ENCODE results near the gene NAGK. TPM values are rescaled to one million over a fixed set of nuclear protein-coding genes. Genes with fewer than 3 reads are reported as not detected.
A peak's percentile ranks its signal among the peaks of the same experiment; 100 is the strongest.
"Not testable (repeated sequence)": the region's sequence is repeated elsewhere in the genome, so short reads cannot be mapped to it uniquely, and the experiment has no call there.

Gene NAGK
- total RNA-seq = 115 and 127 TPM in 2 replicates
- long read RNA-seq, transcript NAGK-229 (10 exons, 1,801 nt) = major isoform, 13 of 22 reads
- long read RNA-seq, partial matches to known transcripts = 4 of 22 reads
- long read RNA-seq, other reads (novel, unspliced or antisense) = 5 of 22 reads

GRCh38 chr2:71068218-71069035, at the start of gene NAGK:
Gene NAGK (plus strand): TSS chr2:71068648. CDS start chr2:71068684, 36 bp downstream.
- peak; percentile 94 for DNase-seq (ENCODE audit: low spot score, unreplicated experiment)
- peak within 1 kb of the TSS; percentile 91 for H3K4me3 Mint-ChIP-seq (ENCODE audit: low read depth)
- peaks cover 6% of the 10 kb centered on the region for H3K36me3 Mint-ChIP-seq (ENCODE audit: insufficient read depth)
- no peak for TF ChIP-seq CTCF (IDR thresholded peaks at IDR 0.05; ENCODE audit: unreplicated experiment)
- H3K27me3 Mint-ChIP-seq = peaks cover 3% of the 10 kb centered on the region
- peaks cover 16% of the 10 kb centered on the region for H3K4me1 Mint-ChIP-seq (ENCODE audit: low read depth)
- H3K9me3 Mint-ChIP-seq (ENCODE audit: low read depth) = no peaks in the 10 kb centered on the region
- H3K27ac Mint-ChIP-seq = peak within 1 kb of the TSS; percentile 98

- peaks cover 21% of the 10 kb centered on the region for H3K4me1 Mint-ChIP-seq (ENCODE audit: low read depth)
- DNase-seq (ENCODE audit: low spot score, unreplicated experiment); H3K9me3 Mint-ChIP-seq (ENCODE audit: low read depth); H3K36me3 Mint-ChIP-seq (ENCODE audit: insufficient read depth); H3K27ac Mint-ChIP-seq; H3K27me3 Mint-ChIP-seq; H3K4me3 Mint-ChIP-seq (ENCODE audit: low read depth): not testable (repeated sequence)
Measured at GRCh38 chr2:71019989-71020388, 48.5 kb upstream of the NAGK start.

- DNase-seq (ENCODE audit: low spot score, unreplicated experiment); H3K9me3 Mint-ChIP-seq (ENCODE audit: low read depth); H3K36me3 Mint-ChIP-seq (ENCODE audit: insufficient read depth); H3K4me3 Mint-ChIP-seq (ENCODE audit: low read depth): not testable (repeated sequence)
- Mint-ChIP-seq H3K4me1 (ENCODE audit: low read depth) (peaks cover 21% of the 10 kb centered on the region), H3K27me3 (peaks cover 11% of the 10 kb centered on the region), H3K27ac (peak overlapping the region; percentile 83)
Measured at GRCh38 chr2:71021394-71021793, 47.1 kb upstream of the NAGK start.

- Mint-ChIP-seq H3K27ac (peak overlapping the region; percentile 77), H3K4me3 (ENCODE audit: low read depth) (peak overlapping the region; percentile 4), H3K4me1 (ENCODE audit: low read depth) (peaks cover 21% of the 10 kb centered on the region)
- not testable (repeated sequence) for H3K27me3 Mint-ChIP-seq; DNase-seq (ENCODE audit: low spot score, unreplicated experiment); H3K36me3 Mint-ChIP-seq (ENCODE audit: insufficient read depth); H3K9me3 Mint-ChIP-seq (ENCODE audit: low read depth)
Measured at GRCh38 chr2:71023553-71024243, 44.8 kb upstream of the NAGK start.

GRCh38 chr2:71036296-71036695, 32.2 kb upstream of the NAGK start:
- not testable (repeated sequence) for DNase-seq (ENCODE audit: low spot score, unreplicated experiment); H3K4me1 Mint-ChIP-seq (ENCODE audit: low read depth); H3K27ac Mint-ChIP-seq; H3K9me3 Mint-ChIP-seq (ENCODE audit: low read depth); H3K36me3 Mint-ChIP-seq (ENCODE audit: insufficient read depth); H3K4me3 Mint-ChIP-seq (ENCODE audit: low read depth)
- peaks cover 22% of the 10 kb centered on the region for H3K27me3 Mint-ChIP-seq

- Mint-ChIP-seq H3K4me3 (ENCODE audit: low read depth) (no peak overlapping the region), H3K36me3 (ENCODE audit: insufficient read depth) (no peaks in the 10 kb centered on the region), H3K9me3 (ENCODE audit: low read depth) (no peaks in the 10 kb centered on the region), H3K4me1 (ENCODE audit: low read depth) (peaks cover under 1% of the 10 kb centered on the region), H3K27me3 (peaks cover 36% of the 10 kb centered on the region), H3K27ac (no peak overlapping the region)
- no peak for DNase-seq (ENCODE audit: low spot score, unreplicated experiment)
- TF ChIP-seq CTCF (IDR thresholded peaks at IDR 0.05; ENCODE audit: unreplicated experiment) = no peak
Measured at GRCh38 chr2:71042287-71042686, 26.2 kb upstream of the NAGK start.

- no peak for DNase-seq (ENCODE audit: low spot score, unreplicated experiment)
- peaks cover 8% of the 10 kb centered on the region for H3K4me1 Mint-ChIP-seq (ENCODE audit: low read depth)
- no peak overlapping the region for H3K4me3 Mint-ChIP-seq (ENCODE audit: low read depth)
- TF ChIP-seq CTCF (IDR thresholded peaks at IDR 0.05; ENCODE audit: unreplicated experiment) = no peak
- no peak overlapping the region for H3K27ac Mint-ChIP-seq
- H3K27me3 Mint-ChIP-seq = peaks cover 33% of the 10 kb centered on the region
- H3K9me3 Mint-ChIP-seq (ENCODE audit: low read depth) = no peaks in the 10 kb centered on the region
- H3K36me3 Mint-ChIP-seq (ENCODE audit: insufficient read depth) = no peaks in the 10 kb centered on the region
Measured at GRCh38 chr2:71043531-71044407, 24.7 kb upstream of the NAGK start.

Data from progenitor cell of endocrine pancreas (in vitro differentiated cells).